ENCODE results near the gene ATP11A. TPM values are rescaled to one million over a fixed set of nuclear protein-coding genes. Genes with fewer than 3 reads are reported as not detected.

Gene ATP11A
- total and polyA plus RNA-seq, 2 experiments from 2014 or later, result 4.9 to 5.0 TPM

GRCh38 chr13:112765731-112766130 lies 75.9 kb downstream of the ATP11A start:
- no peaks in the 10 kb centered on the region for H4K20me1 ChIP-seq (ENCODE audit: insufficient read depth)
- no peaks in the 10 kb centered on the region for H3K79me2 ChIP-seq (ENCODE audit: insufficient read depth)
- DNase-seq, result no peak
- in situ Hi-C loops (cut with MboI), result no loop called here
- H3K9ac ChIP-seq, result no peak overlapping the region
- H3K36me3 ChIP-seq (ENCODE audit: low read depth), result no peaks in the 10 kb centered on the region
- H3K4me1 ChIP-seq (ENCODE audit: insufficient read depth), result no peaks in the 10 kb centered on the region
- H3F3A ChIP-seq (ENCODE audit: insufficient read depth), result no peaks in the 10 kb centered on the region
- H3K27me3 ChIP-seq (replicated peaks; ENCODE audit: insufficient read depth), result no peaks in the 10 kb centered on the region
- TF ChIP-seq EZH2phosphoT487 (IDR thresholded peaks at IDR 0.05; ENCODE audit: insufficient read depth, low read depth), result no peak
- no peak for TF ChIP-seq EZH2 (IDR thresholded peaks at IDR 0.05; ENCODE audit: insufficient read depth, poor library complexity, severe bottlenecking)
- H3K4me2 ChIP-seq (ENCODE audit: unreplicated experiment), result no peak overlapping the region
- WGBS, 2 experiments (ENCODE audit: low coverage in 1 of 2, low lambda C conversion rate in 2 of 2, missing lambda C conversion rate in 2 of 2), result 91% methylated on average over 24 of the region's 24 CpGs
- H3K27ac ChIP-seq, result no peak overlapping the region
- H3K9me2 ChIP-seq (ENCODE audit: insufficient read depth), result no peaks in the 10 kb centered on the region
- H3K4me3 ChIP-seq, result no peak overlapping the region
- no peaks in the 10 kb centered on the region for H3K9me3 ChIP-seq (ENCODE audit: low read depth)
- no peak overlapping the region for H2AFZ ChIP-seq

GRCh38 chr13:112766336-112766735 lies 76.5 kb downstream of the ATP11A start:
- H2AFZ ChIP-seq, result no peak overlapping the region
- TF ChIP-seq EZH2 (IDR thresholded peaks at IDR 0.05; ENCODE audit: insufficient read depth, poor library complexity, severe bottlenecking) (no peak), EZH2phosphoT487 (IDR thresholded peaks at IDR 0.05; ENCODE audit: insufficient read depth, low read depth) (no peak)
- H3K9ac ChIP-seq, result no peak overlapping the region
- no peak overlapping the region for H3K27ac ChIP-seq
- no peaks in the 10 kb centered on the region for H3K4me1 ChIP-seq (ENCODE audit: insufficient read depth)
- no peak for DNase-seq
- H3K9me2 ChIP-seq (ENCODE audit: insufficient read depth), result no peaks in the 10 kb centered on the region
- H3F3A ChIP-seq (ENCODE audit: insufficient read depth), result no peaks in the 10 kb centered on the region
- no peak overlapping the region for H3K4me2 ChIP-seq (ENCODE audit: unreplicated experiment)
- no peaks in the 10 kb centered on the region for H3K36me3 ChIP-seq (ENCODE audit: low read depth)
- no peaks in the 10 kb centered on the region for H3K79me2 ChIP-seq (ENCODE audit: insufficient read depth)
- H4K20me1 ChIP-seq (ENCODE audit: insufficient read depth), result no peaks in the 10 kb centered on the region
- in situ Hi-C loops (cut with MboI), result no loop called here
- whole genome bisulfite sequencing, 2 experiments (ENCODE audit: low coverage in 1 of 2, low lambda C conversion rate in 2 of 2, missing lambda C conversion rate in 2 of 2), result 96% methylated on average over 6 of the region's 6 CpGs
- no peak overlapping the region for H3K4me3 ChIP-seq
- H3K9me3 ChIP-seq (ENCODE audit: low read depth), result no peaks in the 10 kb centered on the region
- H3K27me3 ChIP-seq (replicated peaks; ENCODE audit: insufficient read depth), result no peaks in the 10 kb centered on the region

GRCh38 chr13:112767506-112768471 lies 78.0 kb downstream of the ATP11A start:
- H3K4me3 ChIP-seq, result no peak overlapping the region
- no peaks in the 10 kb centered on the region for H4K20me1 ChIP-seq (ENCODE audit: insufficient read depth)
- in situ Hi-C loops (cut with MboI), result no loop called here

GRCh38 chr13:112768795-112769481 lies 79.1 kb downstream of the ATP11A start:
- no peaks in the 10 kb centered on the region for H4K20me1 ChIP-seq (ENCODE audit: insufficient read depth)
- in situ Hi-C loops (cut with MboI), result no loop called here

More at GRCh38 chr13:112767506-112768471, 78.0 kb downstream of the ATP11A start:
- Histone ChIP-seq H3K4me1 (ENCODE audit: insufficient read depth) (no peaks in the 10 kb centered on the region), H3K36me3 (ENCODE audit: low read depth) (no peaks in the 10 kb centered on the region), H3K9ac (no peak overlapping the region), H3K9me3 (ENCODE audit: low read depth) (no peaks in the 10 kb centered on the region), H3K27me3 (replicated peaks; ENCODE audit: insufficient read depth) (no peaks in the 10 kb centered on the region), H3K4me2 (ENCODE audit: unreplicated experiment) (no peak overlapping the region), H2AFZ (no peak overlapping the region), H3F3A (ENCODE audit: insufficient read depth) (no peaks in the 10 kb centered on the region), H3K79me2 (ENCODE audit: insufficient read depth) (no peaks in the 10 kb centered on the region), H3K27ac (no peak overlapping the region), H3K9me2 (ENCODE audit: insufficient read depth) (no peaks in the 10 kb centered on the region)
- DNase-seq, result no peak
- TF ChIP-seq EZH2 (IDR thresholded peaks at IDR 0.05; ENCODE audit: insufficient read depth, poor library complexity, severe bottlenecking), result no peak
- TF ChIP-seq EZH2phosphoT487 (IDR thresholded peaks at IDR 0.05; ENCODE audit: insufficient read depth, low read depth), result no peak
- WGBS, 2 experiments (ENCODE audit: low coverage in 1 of 2, low lambda C conversion rate in 2 of 2, missing lambda C conversion rate in 2 of 2), result 94 to 96% methylated on average over 33 to 34 of the region's 34 CpGs

More at GRCh38 chr13:112768795-112769481, 79.1 kb downstream of the ATP11A start:
- H3K9ac ChIP-seq, result no peak overlapping the region
- H3K4me2 ChIP-seq (ENCODE audit: unreplicated experiment), result no peak overlapping the region
- no peaks in the 10 kb centered on the region for H3K9me3 ChIP-seq (ENCODE audit: low read depth)
- no peak overlapping the region for H3K4me3 ChIP-seq
- DNase-seq, result no peak
- no peaks in the 10 kb centered on the region for H3K79me2 ChIP-seq (ENCODE audit: insufficient read depth)
- no peaks in the 10 kb centered on the region for H3F3A ChIP-seq (ENCODE audit: insufficient read depth)
- no peak overlapping the region for H3K27ac ChIP-seq
- H3K36me3 ChIP-seq (ENCODE audit: low read depth), result no peaks in the 10 kb centered on the region
- TF ChIP-seq EZH2 (IDR thresholded peaks at IDR 0.05; ENCODE audit: insufficient read depth, poor library complexity, severe bottlenecking) (no peak), EZH2phosphoT487 (IDR thresholded peaks at IDR 0.05; ENCODE audit: insufficient read depth, low read depth) (no peak)
- no peaks in the 10 kb centered on the region for H3K4me1 ChIP-seq (ENCODE audit: insufficient read depth)
- H3K27me3 ChIP-seq (replicated peaks; ENCODE audit: insufficient read depth), result no peaks in the 10 kb centered on the region
- no peak overlapping the region for H2AFZ ChIP-seq
- WGBS, 2 experiments (ENCODE audit: low coverage in 1 of 2, low lambda C conversion rate in 2 of 2, missing lambda C conversion rate in 2 of 2), result 79 to 80% methylated on average over 21 to 25 of the region's 25 CpGs
- H3K9me2 ChIP-seq (ENCODE audit: insufficient read depth), result no peaks in the 10 kb centered on the region
